GM12891 (cell line): Measurements from ENCODE around the gene APBA2.

Source experiments
- POLR2A ChIP-seq: IDR thresholded peaks from 2 replicates; pipeline ENCODE4 v1.6.1; 2011; ENCODE audit warnings: low read depth, low read length, control low read depth
- POLR2AphosphoS5 ChIP-seq: IDR thresholded peaks from 2 replicates; pipeline ENCODE4 v1.6.1; 2011; ENCODE audit warnings: low read depth, low read length, control low read depth
- SPI1 ChIP-seq: IDR thresholded peaks from 2 replicates; pipeline ENCODE4 v1.6.1; 2011; ENCODE audit warnings: low read depth, low read length, control low read depth
- TAF1 ChIP-seq: IDR thresholded peaks from 2 replicates; pipeline ENCODE4 v1.6.1; 2011; ENCODE audit warnings: low read depth, low read length, control low read depth

DNA sequence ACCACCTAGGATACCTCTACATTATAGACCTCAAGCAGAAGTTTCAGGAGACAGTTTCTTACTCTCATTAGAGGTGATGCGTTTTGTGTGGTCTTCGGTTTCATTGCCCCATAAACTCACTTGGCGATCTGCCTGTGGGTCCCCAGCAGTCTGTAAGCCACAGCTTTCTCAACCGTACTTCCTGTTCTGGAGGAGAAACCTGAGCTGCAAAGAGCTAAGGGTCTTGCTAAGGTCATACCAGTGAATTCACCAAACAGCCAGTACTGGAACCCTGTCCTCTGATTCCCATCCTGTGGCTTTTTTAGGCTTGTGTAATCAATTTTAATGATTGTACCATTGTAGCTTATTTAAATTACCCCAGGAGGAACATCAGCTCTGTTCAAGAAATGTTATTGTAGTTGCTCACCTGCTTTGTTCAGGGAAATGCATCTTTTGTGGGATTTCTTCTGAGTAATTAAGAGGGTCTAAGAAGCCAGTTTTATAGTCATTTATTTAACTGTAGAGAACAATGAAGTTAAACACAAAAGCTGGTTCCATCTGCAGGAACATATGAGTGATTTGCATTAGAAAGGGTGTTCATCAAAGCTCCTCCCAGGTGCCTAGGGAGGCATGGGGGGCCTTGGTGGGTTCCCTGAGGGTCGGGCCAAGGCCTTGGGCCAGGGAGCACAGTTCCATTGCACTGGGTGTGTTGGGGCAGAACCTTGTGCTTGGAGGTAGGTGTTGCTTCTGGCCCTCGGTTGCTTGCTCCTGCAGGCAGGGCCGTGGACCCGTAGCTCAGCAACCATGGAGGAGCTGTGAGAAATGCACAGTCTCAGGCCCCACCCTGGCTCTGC lies 69.6 kb downstream of the APBA2 start:
- TF ChIP-seq POLR2AphosphoS5 (no peak), TAF1 (no peak), POLR2A (no peak), SPI1 (no peak)
